HG03565 (cell line): ENCODE measurements around the gene RCL1.

Experiments
- ATAC-seq: cut with Tn5 transposase; IDR thresholded peaks from one replicate; pipeline ENCODE4 v1.9.1; 2021; ENCODE audit warnings: mild to moderate bottlenecking, moderate library complexity; ENCODE audit not compliant: unreplicated experiment

RCL1 gene

GRCh38 chr9:4805191-4805918 lies 12.6 kb downstream of the RCL1 start:
- ATAC-seq = no peak

GRCh38 chr9:4810565-4810964 lies 17.8 kb downstream of the RCL1 start:
- ATAC-seq = no peak

- no peak for ATAC-seq
Measured at GRCh38 chr9:4811824-4812223, 19.1 kb downstream of the RCL1 start.

GRCh38 chr9:4812858-4813257 lies 20.1 kb downstream of the RCL1 start:
- ATAC-seq = no peak

GRCh38 chr9:4814913-4815312 lies 22.2 kb downstream of the RCL1 start:
- ATAC-seq = peak; percentile 59

- no peak for ATAC-seq
Measured at GRCh38 chr9:4815381-4815956, 22.7 kb downstream of the RCL1 start.

GRCh38 chr9:4820168-4820567 lies 27.4 kb downstream of the RCL1 start:
- ATAC-seq = no peak

GRCh38 chr9:4821133-4821532 lies 28.4 kb downstream of the RCL1 start:
- ATAC-seq = no peak

- no peak for ATAC-seq
Measured at GRCh38 chr9:4822057-4822456, 29.3 kb downstream of the RCL1 start.

GRCh38 chr9:4826417-4827166 lies 33.8 kb downstream of the RCL1 start:
- ATAC-seq = no peak

GRCh38 chr9:4827224-4827623 lies 34.5 kb downstream of the RCL1 start:
- no peak for ATAC-seq

GRCh38 chr9:4828761-4829160 lies 36.0 kb downstream of the RCL1 start:
- no peak for ATAC-seq

- ATAC-seq = no peak
Measured at GRCh38 chr9:4829969-4830368, 37.2 kb downstream of the RCL1 start.

- ATAC-seq = no peak
Measured at GRCh38 chr9:4830699-4831098, 38.0 kb downstream of the RCL1 start.

- no peak for ATAC-seq
Measured at GRCh38 chr9:4831119-4831518, 38.4 kb downstream of the RCL1 start.

- no peak for ATAC-seq
Measured at GRCh38 chr9:4831944-4832343, 39.2 kb downstream of the RCL1 start.

GRCh38 chr9:4832786-4833579 lies 40.2 kb downstream of the RCL1 start:
- no peak for ATAC-seq

- ATAC-seq = no peak
Measured at GRCh38 chr9:4833781-4834560, 41.2 kb downstream of the RCL1 start.

- no peak for ATAC-seq
Measured at GRCh38 chr9:4836676-4837075, 43.9 kb downstream of the RCL1 start.
